ENCODE data around the gene MED22.
"Not testable (repeated sequence)": the region's sequence is repeated elsewhere in the genome, so short reads cannot be mapped to it uniquely, and the experiment has no call there.

The MED22 gene

DNA sequence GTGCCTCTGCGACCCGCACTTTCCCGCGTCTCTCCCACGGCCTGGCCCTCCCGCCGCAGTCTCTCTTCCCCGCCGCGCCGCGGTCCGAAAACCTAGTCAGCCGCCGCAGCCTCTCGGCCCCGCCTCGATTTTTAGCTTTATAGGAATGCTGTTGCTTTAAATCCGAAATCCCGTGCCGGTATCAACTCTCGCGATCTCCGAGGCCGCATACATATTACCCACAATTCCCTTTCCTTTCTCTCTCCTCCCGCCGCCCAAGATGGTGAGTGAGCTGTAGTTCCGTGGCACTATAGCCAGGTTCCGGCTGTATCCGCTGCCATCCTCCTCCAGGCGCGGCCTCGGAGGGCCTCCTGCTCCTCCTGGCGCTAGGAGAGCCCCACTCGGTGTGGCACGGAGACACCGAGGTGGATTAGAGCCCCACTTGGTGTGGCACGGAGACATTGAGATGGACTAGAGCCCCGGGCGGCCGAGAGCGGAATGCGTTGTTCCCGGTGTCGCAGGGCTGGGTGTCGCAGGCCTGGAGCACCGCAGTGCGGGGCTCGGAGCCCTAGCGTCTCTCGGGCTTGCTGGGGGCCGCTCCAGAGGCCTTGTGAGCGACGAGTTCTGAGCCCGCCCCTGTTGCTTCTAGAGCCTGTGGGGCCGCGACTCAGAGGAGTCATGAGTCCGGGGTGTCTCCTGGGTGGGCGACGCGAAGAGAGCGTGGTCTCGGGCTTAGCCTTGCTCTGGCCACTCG, at the start of gene MED22, which contains the start of gene RPL7A:
Gene MED22 (minus strand): TSS at position 147 of the 733 bp plus-strand sequence. CDS start 1,469 bp downstream, outside the sequence.
Gene RPL7A (plus strand): TSS at position 234 of the 733 bp plus-strand sequence. CDS start 26 bp downstream, at position 260.
- DNase-seq (ENCODE audit: low read depth in 2 of 2) = peak; percentile 78 to 81

GRCh38 chr9:133397370-133397769, 49.4 kb upstream of the MED22 start:
- no peak for DNase-seq (ENCODE audit: low read depth in 2 of 2)

- DNase-seq (ENCODE audit: low read depth in 2 of 2) = no peak
Measured at GRCh38 chr9:133396952-133397351, 49.0 kb upstream of the MED22 start.

DNA sequence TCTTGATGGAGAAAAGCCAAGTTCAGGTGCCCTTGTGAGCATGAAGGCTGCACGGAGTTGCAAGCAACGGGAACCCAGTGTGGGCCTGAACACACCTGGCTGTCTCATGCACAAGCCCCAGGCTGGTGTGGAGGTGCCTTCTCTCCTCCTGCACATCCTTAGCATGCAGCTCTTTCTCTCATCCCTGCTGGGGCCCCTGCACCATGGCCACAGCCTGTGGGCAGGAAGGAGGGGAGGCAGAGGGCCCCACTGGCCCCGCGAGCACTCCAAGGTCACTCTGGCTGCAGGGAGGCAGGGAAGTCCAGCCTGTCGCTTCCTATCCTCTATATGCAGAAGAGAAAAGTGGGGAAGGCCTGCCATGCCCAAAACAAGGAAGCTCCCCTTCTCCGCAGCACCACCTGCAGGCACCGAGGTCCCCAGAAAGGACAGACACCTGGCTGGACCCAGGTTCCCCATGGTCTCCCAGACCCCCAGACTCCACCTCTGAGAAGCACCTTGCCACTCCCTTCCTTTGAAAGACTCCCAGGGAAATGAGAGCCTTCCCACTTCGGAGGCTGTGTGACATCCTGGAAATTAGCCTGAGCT, 46.8 kb upstream of the MED22 start:
- no peak for DNase-seq (ENCODE audit: low read depth in 2 of 2)

DNA sequence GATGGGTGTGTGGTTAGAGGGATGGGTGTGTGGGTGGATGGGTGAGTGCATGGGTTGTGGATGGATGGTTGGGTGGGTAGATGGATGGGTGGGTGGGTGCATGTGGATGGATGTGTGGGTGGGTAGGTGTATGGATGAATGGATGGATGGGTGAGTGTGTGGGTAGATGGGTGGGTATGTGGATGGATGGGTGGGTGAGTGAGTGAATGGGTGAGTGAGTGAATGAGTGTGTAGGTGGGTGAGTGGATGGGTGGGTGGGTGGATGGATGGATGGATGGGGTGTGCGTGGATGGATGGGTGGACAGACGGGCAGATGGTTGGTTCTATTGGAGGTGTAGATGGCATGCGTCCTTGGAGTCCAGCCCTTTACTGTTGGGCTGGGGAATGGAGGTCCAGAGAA, 45.5 kb upstream of the MED22 start:
- DNase-seq (ENCODE audit: low read depth in 2 of 2) = no peak

GRCh38 chr9:133392308-133392707, 44.4 kb upstream of the MED22 start:
- DNase-seq (ENCODE audit: low read depth in 2 of 2) = not testable (repeated sequence)

DNA sequence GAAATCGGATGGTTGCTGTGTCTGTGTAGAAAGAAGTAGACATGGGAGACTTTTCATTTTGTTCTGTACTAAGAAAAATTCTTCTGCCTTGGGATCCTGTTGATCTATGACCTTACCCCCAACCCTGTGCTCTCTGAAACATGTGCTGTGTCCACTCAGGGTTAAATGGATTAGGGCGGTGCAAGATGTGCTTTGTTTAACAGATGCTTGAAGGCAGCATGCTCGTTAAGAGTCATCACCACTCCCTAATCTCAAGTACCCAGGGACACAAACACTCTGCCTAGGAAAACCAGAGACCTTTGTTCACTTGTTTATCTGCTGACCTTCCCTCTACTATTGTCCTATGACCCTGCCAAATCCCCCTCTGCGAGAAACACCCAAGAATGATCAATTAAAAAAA, 43.5 kb upstream of the MED22 start:
- not testable (repeated sequence) for DNase-seq (ENCODE audit: low read depth in 2 of 2)

- no peak for DNase-seq (ENCODE audit: low read depth in 2 of 2)
Measured at GRCh38 chr9:133390713-133391112, 42.8 kb upstream of the MED22 start.

- DNase-seq (ENCODE audit: low read depth in 2 of 2) = no peak
Measured at GRCh38 chr9:133389562-133389961, 41.6 kb upstream of the MED22 start.

GRCh38 chr9:133389025-133389557, 41.2 kb upstream of the MED22 start:
- no peak for DNase-seq (ENCODE audit: low read depth in 2 of 2)

DNA sequence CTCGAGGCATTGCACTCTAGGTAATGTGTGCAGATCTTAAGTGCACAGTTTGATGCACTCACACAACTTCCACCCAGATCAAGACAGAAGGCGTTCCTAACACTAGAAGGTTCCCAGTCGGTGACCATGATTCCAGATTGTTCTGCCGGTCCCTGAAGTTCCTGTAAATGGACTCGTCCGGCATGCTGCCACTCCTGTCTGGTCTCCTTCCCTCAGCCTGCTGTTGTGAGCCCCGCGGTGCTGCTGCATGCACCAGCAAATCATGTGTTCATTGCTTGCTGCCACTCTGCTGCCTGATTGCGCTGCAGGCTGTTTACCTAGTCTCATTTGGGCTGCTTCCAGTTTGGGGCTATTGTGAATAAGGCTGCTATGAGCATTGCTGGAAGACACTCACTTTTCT, 39.7 kb upstream of the MED22 start:
- DNase-seq (ENCODE audit: low read depth in 2 of 2) = no peak

DNA sequence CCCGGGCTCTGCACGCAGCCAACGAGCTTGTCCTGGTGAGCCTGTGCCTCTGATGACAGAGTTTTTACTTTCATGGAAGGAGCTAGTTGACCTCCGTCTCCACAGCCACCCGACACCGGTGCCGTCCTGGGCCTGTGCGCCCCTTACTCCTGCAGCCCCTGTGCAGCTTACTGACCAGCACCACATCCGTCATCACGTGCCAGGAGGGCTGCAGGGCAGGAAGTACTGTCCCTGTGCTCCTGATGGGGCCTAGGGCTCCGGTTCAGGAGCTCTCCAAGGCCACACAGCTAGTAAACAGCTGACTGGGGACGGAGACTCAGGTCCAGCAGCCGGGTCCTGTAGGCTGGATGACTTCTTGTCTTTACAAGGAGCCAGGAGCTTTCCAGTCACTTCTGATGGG, 38.4 kb upstream of the MED22 start:
- DNase-seq (ENCODE audit: low read depth in 2 of 2) = no peak

GRCh38 chr9:133385452-133385851, 37.5 kb upstream of the MED22 start:
- DNase-seq (ENCODE audit: low read depth in 2 of 2) = no peak

DNA sequence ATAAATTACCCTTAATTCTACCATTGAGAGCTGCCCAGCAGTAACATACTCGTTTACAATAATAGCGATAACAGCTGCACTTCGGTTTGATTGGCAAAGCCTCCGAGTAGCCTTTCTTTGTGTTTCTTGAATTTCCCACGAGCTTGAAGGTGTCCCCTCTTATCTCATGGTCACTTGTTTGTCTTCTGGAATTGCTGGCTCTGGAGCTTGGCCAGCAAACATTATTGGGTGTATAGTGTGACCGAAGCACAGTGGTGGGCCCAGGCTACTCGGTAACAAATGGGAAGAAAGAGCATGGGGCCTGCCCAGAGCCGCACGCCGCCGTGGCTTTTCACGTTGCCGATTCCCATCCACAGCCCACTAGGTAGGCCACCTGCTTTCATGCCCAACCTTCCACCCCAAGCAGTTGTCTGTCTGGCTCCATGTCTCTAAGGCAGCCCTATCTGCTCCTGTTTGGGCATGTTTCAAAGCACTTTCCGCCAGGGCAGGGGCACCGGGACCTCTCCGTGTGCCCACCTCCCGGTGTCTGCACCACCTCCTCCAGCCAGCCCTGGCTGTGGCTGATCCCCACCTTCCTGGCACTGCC, 36.9 kb upstream of the MED22 start:
- no peak for DNase-seq (ENCODE audit: low read depth in 2 of 2)

GRCh38 chr9:133383438-133383837, 35.5 kb upstream of the MED22 start:
- DNase-seq (ENCODE audit: low read depth in 2 of 2) = no peak

DNA sequence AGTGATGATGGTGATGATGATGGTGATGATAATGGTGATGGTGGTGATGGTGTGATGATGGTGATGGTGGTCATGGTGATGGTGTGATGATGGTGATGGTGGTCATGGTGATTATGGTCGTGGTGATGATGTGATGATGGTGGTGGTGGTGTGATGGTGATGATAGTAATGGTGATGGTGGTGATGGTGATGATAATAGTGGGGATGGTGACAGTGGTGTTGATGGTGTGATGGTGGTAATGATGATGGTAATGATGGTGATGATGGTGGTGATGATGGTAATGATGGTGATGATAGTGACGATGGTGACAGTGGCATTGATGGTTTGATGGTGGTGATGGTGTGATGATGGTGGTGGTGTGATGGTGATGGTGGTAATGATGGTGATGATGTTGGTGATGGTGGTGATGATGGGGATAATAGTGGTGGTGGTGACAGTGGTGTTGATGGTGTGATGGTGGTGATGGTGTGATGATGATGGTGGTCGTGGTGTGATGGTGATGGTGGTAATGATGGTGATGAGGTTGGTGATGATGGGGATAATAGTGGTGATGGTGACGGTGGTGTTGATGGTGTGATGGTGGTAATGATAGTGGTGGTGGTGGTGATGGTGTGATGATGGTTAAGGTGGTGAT, 34.7 kb upstream of the MED22 start:
- DNase-seq (ENCODE audit: low read depth in 2 of 2) = no peak

DNA sequence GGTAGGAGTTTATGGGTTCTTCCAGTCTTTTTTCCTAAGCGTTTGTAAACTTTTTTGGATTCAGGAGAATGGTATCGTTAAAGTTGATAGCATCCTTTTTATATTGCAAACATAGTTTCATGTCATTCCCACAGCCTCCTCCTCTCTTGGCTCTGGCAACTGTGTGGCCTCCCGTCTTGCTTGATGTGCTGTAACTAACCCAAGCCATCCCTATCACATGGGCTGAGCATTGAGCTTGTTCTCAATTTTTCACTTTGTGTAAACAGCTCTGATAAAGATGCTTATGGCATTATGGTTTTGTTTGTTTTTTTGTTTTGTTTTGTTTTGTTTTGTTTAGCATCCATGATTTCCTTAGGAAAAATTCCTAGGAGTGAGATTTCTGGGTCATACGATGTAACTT, 32.8 kb upstream of the MED22 start:
- no peak for DNase-seq (ENCODE audit: low read depth in 2 of 2)

DNA sequence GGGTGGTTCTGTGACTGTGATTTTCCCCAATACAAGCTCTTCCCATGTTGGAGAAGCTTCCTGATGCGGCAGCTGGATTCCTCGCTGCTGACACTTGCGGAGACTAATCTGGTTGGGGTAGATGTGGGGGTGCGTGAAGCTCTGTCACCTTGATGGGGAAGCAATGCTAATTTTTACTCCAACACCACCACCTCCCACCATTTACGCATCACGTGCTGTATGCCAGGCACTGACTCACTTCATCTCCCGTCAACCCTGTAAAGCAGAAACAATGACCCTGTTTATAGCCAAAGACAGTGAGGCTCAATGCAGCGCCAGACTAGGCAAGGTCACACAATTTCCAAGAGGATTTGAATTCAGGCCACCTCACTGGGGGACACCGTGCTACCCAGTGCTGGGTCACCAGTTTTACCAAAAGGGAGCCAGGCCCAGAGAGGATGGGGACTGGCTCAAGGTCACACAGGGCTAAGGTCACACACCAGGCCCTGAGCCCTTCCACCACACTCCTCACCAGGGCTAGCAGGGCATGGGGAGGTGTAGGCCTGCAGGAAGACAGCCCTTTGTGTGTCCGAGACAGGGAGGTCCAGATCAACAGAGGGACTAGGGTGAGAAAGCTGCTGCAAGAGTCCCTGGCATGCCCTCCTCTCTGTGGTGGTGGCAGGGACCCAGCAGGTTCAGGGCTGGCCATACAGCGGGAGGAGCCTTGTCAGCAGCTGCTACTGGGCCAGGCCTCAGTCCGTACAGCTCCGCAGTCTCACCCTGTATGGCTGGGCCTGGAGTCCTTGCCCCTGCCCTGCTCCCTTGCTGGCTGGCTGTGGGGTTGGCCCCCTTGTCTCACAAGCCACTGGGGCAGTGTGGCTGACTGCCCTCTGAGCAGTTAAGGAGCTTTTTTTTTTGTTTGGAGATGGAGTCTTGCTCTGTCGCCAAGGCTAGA, 31.5 kb upstream of the MED22 start:
- DNase-seq (ENCODE audit: low read depth in 2 of 2) = no peak

DNA sequence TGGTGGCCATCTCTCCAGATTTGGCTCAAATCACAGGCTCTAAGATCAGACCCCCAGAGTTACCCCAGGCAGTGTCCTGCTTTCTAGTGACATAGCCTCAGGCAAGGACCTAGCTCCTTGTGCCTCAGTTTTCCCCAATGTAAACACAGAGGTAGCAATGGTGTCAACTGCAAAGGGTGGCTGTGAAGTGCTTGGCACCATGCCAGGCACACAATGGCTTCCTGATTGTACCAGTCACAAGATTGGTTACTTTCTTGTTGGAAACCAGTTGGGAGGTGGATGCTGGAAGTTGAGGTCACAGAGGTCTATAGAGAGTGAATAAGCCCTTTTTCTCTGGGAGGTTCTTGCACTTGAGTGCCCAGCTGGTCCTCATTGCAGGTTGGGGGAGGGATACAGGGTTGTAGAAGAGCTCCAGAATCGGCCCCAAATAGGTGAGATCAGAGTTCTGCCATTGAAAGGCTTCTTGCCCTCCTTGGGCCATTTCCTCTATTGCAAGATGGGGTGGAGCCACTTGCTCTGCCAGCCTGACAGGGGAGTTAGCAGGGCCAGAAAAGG, 30.6 kb upstream of the MED22 start:
- no peak for DNase-seq (ENCODE audit: low read depth in 2 of 2)

- DNase-seq (ENCODE audit: low read depth in 2 of 2) = no peak
Measured at GRCh38 chr9:133377721-133378216, 29.8 kb upstream of the MED22 start.

- not testable (repeated sequence) for DNase-seq (ENCODE audit: low read depth in 2 of 2)
Measured at GRCh38 chr9:133377280-133377679, 29.3 kb upstream of the MED22 start.
